Measurements from ENCODE around the gene ESYT2. TPM values are rescaled to one million over a fixed set of nuclear protein-coding genes. Genes with fewer than 3 reads are reported as not detected.

The ESYT2 gene
- total RNA-seq, 4 donors from 2014 or later: 91.6 to 159 (median 100) TPM

DNA sequence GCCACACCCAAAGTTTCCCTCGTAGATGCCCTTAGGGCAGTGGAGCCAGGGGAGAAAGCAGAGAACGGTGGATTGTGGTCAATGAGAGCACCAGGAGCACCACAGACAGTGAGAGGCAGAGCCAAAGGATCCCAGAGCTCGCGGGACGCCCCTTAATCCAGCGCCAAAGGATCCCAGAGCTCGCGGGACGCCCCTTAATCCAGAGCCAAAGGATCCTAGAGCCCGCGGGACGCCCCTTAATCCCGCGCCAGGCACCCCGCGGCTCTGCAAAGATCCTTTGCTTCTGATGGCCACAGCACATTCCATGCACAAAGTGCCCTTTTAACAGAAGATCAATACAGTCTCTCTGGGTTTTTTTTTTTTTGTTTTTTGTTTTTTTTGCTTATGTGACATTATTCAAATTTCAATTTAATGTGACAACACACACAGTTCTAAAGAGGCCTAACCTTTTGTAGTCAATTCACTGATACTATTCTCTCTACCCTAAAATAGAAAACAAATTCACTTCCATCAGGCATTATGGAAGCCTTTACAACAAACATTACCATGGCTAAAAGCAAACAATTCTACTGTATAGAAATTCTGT, 71.8 kb downstream of the ESYT2 start:
- intact Hi-C loops (cut with DNase I; ENCODE audit: low total_unique reads): no loop called here
- DNase-seq: no peak
- H3K27me3 ChIP-seq: no peaks in the 10 kb centered on the region
- no peaks in the 10 kb centered on the region for H3K4me1 ChIP-seq
- no peak for TF ChIP-seq POLR2A (IDR thresholded peaks at IDR 0.05)
- TF ChIP-seq, protein P1, sequence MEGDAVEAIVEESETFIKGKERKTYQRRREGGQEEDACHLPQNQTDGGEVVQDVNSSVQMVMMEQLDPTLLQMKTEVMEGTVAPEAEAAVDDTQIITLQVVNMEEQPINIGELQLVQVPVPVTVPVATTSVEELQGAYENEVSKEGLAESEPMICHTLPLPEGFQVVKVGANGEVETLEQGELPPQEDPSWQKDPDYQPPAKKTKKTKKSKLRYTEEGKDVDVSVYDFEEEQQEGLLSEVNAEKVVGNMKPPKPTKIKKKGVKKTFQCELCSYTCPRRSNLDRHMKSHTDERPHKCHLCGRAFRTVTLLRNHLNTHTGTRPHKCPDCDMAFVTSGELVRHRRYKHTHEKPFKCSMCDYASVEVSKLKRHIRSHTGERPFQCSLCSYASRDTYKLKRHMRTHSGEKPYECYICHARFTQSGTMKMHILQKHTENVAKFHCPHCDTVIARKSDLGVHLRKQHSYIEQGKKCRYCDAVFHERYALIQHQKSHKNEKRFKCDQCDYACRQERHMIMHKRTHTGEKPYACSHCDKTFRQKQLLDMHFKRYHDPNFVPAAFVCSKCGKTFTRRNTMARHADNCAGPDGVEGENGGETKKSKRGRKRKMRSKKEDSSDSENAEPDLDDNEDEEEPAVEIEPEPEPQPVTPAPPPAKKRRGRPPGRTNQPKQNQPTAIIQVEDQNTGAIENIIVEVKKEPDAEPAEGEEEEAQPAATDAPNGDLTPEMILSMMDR (IDR thresholded peaks at IDR 0.05): no peak
- H3K36me3 ChIP-seq: no peaks in the 10 kb centered on the region
- H3K27ac ChIP-seq: no peak overlapping the region
- no peaks in the 10 kb centered on the region for H3K9me3 ChIP-seq
- no peak overlapping the region for H3K4me3 ChIP-seq

DNA sequence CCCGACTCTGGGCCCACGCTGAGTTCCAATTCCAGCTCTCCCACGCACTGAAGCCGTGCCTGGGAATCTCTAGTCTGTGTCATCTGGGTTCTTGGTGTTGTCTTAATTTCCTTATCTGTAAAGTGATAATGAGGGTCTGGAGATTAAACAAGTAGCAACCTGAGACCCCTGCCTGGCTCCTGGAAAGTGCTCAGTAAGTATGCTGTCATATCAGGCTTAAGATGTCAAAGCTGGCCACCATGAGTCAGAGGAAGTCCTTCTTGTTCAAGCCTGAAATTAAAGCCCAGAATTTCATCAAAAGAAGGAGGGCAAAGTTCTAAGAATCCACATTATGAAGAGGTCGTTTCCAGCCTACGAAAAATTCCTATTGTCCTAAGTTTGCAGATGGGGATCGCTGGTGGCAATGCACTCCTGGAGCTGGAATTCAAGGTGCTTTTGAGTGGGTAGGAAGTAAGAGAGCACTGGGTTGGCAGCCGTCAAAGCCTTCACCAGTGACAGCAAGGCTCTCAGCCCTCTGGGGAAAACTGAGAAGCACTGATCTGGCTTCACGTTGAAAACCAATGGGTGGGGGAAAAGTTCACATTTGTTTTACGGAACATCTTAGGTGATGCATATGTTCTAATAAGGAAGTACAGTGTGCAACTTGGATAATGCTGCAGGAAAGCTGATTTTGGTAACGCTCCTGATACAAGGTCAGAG, 74.4 kb downstream of the ESYT2 start:
- TF ChIP-seq, protein P1 (IDR thresholded peaks at IDR 0.05): no peak
- TF ChIP-seq POLR2A (IDR thresholded peaks at IDR 0.05): no peak
- no peaks in the 10 kb centered on the region for H3K27me3 ChIP-seq
- H3K4me1 ChIP-seq: no peaks in the 10 kb centered on the region
- DNase-seq: no peak
- no peak overlapping the region for H3K27ac ChIP-seq
- H3K9me3 ChIP-seq: no peaks in the 10 kb centered on the region
- H3K36me3 ChIP-seq: no peaks in the 10 kb centered on the region
- H3K4me3 ChIP-seq: no peak overlapping the region
- intact Hi-C loops (cut with DNase I; ENCODE audit: low total_unique reads): no loop called here

DNA sequence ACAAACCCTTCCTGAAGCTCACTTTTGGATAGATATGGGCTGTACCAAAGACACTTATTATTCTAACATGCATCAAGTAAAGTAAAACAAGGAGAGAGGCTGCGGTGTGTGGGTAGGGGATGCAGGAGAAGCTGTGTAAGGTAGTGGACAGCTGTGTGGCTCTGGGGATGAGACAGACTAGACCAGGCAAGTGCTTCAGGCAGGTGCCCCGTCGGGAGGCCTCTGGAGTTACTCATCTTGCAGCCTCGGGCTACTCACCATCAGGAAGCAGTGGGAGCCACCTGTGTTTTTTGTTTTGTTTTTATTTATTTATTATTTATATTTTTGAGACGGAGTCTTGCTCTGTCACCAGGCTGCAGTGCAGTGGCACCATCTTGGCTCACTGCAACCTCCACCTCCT, 75.4 kb downstream of the ESYT2 start:
- Histone ChIP-seq H3K27ac (no peak overlapping the region), H3K4me1 (no peaks in the 10 kb centered on the region), H3K27me3 (no peaks in the 10 kb centered on the region), H3K36me3 (no peaks in the 10 kb centered on the region), H3K9me3 (no peaks in the 10 kb centered on the region), H3K4me3 (no peak overlapping the region)
- TF ChIP-seq, protein P1 (IDR thresholded peaks at IDR 0.05): no peak
- DNase-seq: no peak
- intact Hi-C loops (cut with DNase I; ENCODE audit: low total_unique reads): no loop called here

DNA sequence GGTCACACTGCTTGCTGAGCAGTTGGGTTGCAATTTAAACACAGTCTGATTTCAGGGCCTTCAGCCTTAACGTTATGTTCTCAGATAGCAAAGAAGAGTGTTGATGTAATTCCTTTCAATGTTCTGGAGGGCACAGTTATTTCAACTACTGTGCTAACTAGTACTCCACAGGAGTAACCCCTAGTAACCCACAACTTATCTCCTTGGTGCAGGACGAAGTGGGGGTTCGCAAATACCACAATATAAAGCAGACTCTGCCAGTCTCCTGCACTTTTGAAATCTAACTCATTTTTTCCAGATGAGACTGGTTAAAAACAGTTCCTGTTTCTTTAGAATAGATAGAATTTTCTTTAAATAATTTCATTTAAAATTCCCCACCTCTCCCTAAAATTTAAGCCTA, 77.6 kb downstream of the ESYT2 start:
- H3K4me1 ChIP-seq: no peaks in the 10 kb centered on the region
- H3K9me3 ChIP-seq: no peaks in the 10 kb centered on the region
- TF ChIP-seq, protein P1 (IDR thresholded peaks at IDR 0.05): no peak
- TF ChIP-seq POLR2A (IDR thresholded peaks at IDR 0.05): no peak
- H3K27ac ChIP-seq: no peak overlapping the region
- no peaks in the 10 kb centered on the region for H3K27me3 ChIP-seq
- no peaks in the 10 kb centered on the region for H3K36me3 ChIP-seq
- H3K4me3 ChIP-seq: no peak overlapping the region
- DNase-seq: no peak
- intact Hi-C loops (cut with DNase I; ENCODE audit: low total_unique reads): no loop called here

DNA sequence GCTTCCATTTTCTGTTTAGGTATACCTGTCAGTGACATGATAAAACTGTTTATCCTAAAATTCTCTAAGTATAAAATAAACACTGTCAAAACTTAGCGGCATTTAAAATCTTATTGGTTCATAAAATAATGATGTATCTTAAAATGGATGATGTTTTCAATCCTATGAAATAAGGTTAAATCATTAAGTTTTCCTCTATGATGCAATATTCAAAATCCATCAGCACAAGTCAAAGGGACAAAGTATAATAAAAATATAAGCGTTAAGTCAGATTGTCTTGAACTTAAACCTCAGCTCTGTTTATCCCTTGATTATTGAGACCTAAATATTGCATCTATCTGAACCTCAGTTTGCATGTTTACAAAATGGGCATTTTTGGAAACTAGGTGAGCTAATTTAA, 78.1 kb downstream of the ESYT2 start:
- TF ChIP-seq POLR2A (IDR thresholded peaks at IDR 0.05): no peak
- TF ChIP-seq, protein P1 (IDR thresholded peaks at IDR 0.05): no peak
- Histone ChIP-seq H3K4me3 (no peak overlapping the region), H3K9me3 (no peaks in the 10 kb centered on the region), H3K27me3 (no peaks in the 10 kb centered on the region), H3K36me3 (no peaks in the 10 kb centered on the region), H3K27ac (no peak overlapping the region), H3K4me1 (no peaks in the 10 kb centered on the region)
- DNase-seq: no peak
- intact Hi-C loops (cut with DNase I; ENCODE audit: low total_unique reads): no loop called here

All from uterus (tissue), 4 donors.